ENCODE results near the gene JPH4. TPM values are rescaled to one million over a fixed set of nuclear protein-coding genes. Genes with fewer than 3 reads are reported as not detected.
"Not testable (repeated sequence)": the region's sequence is repeated elsewhere in the genome, so short reads cannot be mapped to it uniquely, and the experiment has no call there.

JPH4 gene
- total RNA-seq, 4 donors from 2014 or later: 0.09 TPM; not detected in 3

- TF ChIP-seq CTCF (IDR thresholded peaks at IDR 0.05 in 4 of 5, conservative IDR thresholded peaks at IDR 0.05 in 1 of 5) (no peak), POLR2A (IDR thresholded peaks at IDR 0.05) (no peak)
- no peaks in the 10 kb centered on the region for H3K4me1 ChIP-seq
- intact Hi-C loops (cut with DNase I; ENCODE audit: low total_unique reads): no loop called here
- no peak overlapping the region for H3K4me3 ChIP-seq
- in situ Hi-C loops (cut with MboI; ENCODE audit: low sequenced_read_pairs in 4 of 4): no loop called here
- H3K9me3 ChIP-seq: no peaks in the 10 kb centered on the region
- no peaks in the 10 kb centered on the region for H3K27me3 ChIP-seq
- ATAC-seq: no peak
- no peak overlapping the region for H3K27ac ChIP-seq
- no peak for DNase-seq
- no peaks in the 10 kb centered on the region for H3K36me3 ChIP-seq
These were observed 23.2 kb upstream of the JPH4 start for GRCh38 chr14:23601845-23602180.

DNA sequence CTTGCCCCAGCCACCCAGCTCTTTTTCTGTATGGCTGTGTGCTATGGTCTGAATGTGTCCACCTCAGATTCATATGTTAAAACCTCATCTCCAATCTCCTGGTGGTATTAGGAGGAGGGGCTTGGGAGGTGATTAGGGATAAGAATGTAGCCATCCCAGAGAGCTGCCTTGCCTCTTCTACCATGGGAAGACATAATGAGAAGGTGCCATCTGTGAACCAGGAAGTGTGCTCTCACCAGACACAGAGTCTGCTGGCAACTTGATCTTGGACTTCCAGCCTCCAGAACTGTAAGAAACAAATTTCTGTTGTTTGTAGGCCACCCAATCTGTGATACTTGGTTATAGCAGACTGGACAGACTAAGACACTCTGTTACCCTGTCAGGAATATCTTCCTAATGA, 22.8 kb upstream of the JPH4 start:
- Histone ChIP-seq H3K27me3 (no peaks in the 10 kb centered on the region), H3K4me3 (no peak overlapping the region), H3K36me3 (no peaks in the 10 kb centered on the region), H3K4me1 (no peaks in the 10 kb centered on the region), H3K27ac (no peak overlapping the region), H3K9me3 (no peaks in the 10 kb centered on the region)
- intact Hi-C loops (cut with DNase I; ENCODE audit: low total_unique reads) (no loop called here), in situ Hi-C loops (cut with MboI; ENCODE audit: low sequenced_read_pairs in 4 of 4) (no loop called here)
- TF ChIP-seq POLR2A (IDR thresholded peaks at IDR 0.05) (no peak), CTCF (IDR thresholded peaks at IDR 0.05 in 4 of 5, conservative IDR thresholded peaks at IDR 0.05 in 1 of 5) (no peak)
- DNase-seq: no peak
- no peak for ATAC-seq

- in situ Hi-C loops (cut with MboI; ENCODE audit: low sequenced_read_pairs in 4 of 4): no loop called here
- H3K9me3 ChIP-seq: no peaks in the 10 kb centered on the region
- ATAC-seq: no peak
- intact Hi-C loops (cut with DNase I; ENCODE audit: low total_unique reads): no loop called here
- no peak overlapping the region for H3K4me3 ChIP-seq
- TF ChIP-seq CTCF (IDR thresholded peaks at IDR 0.05 in 4 of 5, conservative IDR thresholded peaks at IDR 0.05 in 1 of 5) (no peak), POLR2A (IDR thresholded peaks at IDR 0.05) (no peak)
- H3K27ac ChIP-seq: no peak overlapping the region
- H3K36me3 ChIP-seq: no peaks in the 10 kb centered on the region
- no peaks in the 10 kb centered on the region for H3K27me3 ChIP-seq
- DNase-seq: no peak
- H3K4me1 ChIP-seq: no peaks in the 10 kb centered on the region
These were observed 22.2 kb upstream of the JPH4 start for GRCh38 chr14:23600806-23601205.

- H3K9me3 ChIP-seq: no peaks in the 10 kb centered on the region
- DNase-seq (no peak), ATAC-seq (no peak)
- H3K27ac ChIP-seq: no peak overlapping the region
- H3K36me3 ChIP-seq: no peaks in the 10 kb centered on the region
- no peaks in the 10 kb centered on the region for H3K27me3 ChIP-seq
- in situ Hi-C loops (cut with MboI; ENCODE audit: low sequenced_read_pairs in 4 of 4) (no loop called here), intact Hi-C loops (cut with DNase I; ENCODE audit: low total_unique reads) (no loop called here)
- TF ChIP-seq CTCF (IDR thresholded peaks at IDR 0.05 in 4 of 5, conservative IDR thresholded peaks at IDR 0.05 in 1 of 5): no peak
- no peak for TF ChIP-seq POLR2A (IDR thresholded peaks at IDR 0.05)
- H3K4me1 ChIP-seq: no peaks in the 10 kb centered on the region
- H3K4me3 ChIP-seq: no peak overlapping the region
These were observed 21.7 kb upstream of the JPH4 start for GRCh38 chr14:23600322-23600707.

GRCh38 chr14:23594191-23594590, 15.6 kb upstream of the JPH4 start:
- H3K27ac ChIP-seq; ATAC-seq; H3K9me3 ChIP-seq; H3K4me3 ChIP-seq; DNase-seq; H3K27me3 ChIP-seq; H3K4me1 ChIP-seq; H3K36me3 ChIP-seq; intact Hi-C loops (cut with DNase I; ENCODE audit: low total_unique reads); in situ Hi-C loops (cut with MboI; ENCODE audit: low sequenced_read_pairs in 4 of 4): not testable (repeated sequence)

Data from gastrocnemius medialis (tissue), 4 donors.